Fibroblast of villous mesenchyme (primary cell): Measurements from ENCODE around the gene PRELID2. TPM values are rescaled to one million over a fixed set of nuclear protein-coding genes. Genes with fewer than 3 reads are reported as not detected.
"Not testable (repeated sequence)": the region's sequence is repeated elsewhere in the genome, so short reads cannot be mapped to it uniquely, and the experiment has no call there.

Experiments
- DNase-seq: peaks from one replicate; pipeline ENCODE4 v3.0.0-alpha.2; 2010; ENCODE audit warnings: low read depth
- H3K4me3 ChIP-seq: 2 replicates; pipeline ENCODE4 v1.5.1; 2011; ENCODE audit warnings: low read depth, mild to moderate bottlenecking, low read length
- CTCF ChIP-seq: IDR thresholded peaks from 2 replicates; pipeline ENCODE4 v1.5.1; 2012; ENCODE audit warnings: low read depth, mild to moderate bottlenecking, low read length; ENCODE audit not compliant: insufficient read depth
- total RNA-seq: library from RNA; depleted of rRNA; stranded (reverse); fragments of >200 nt; gene quantifications from 2 replicates; pipeline ENCODE4 v1.2.3, GENCODE V29; 2012

PRELID2 gene
- total RNA-seq, 1 donor: 35.0 TPM

- TF ChIP-seq CTCF: no peak
- DNase-seq: no peak
- H3K4me3 ChIP-seq: no peak overlapping the region
Observed at GRCh38 chr5:145841299-145841698, 6.2 kb upstream of the PRELID2 start.

GRCh38 chr5:145840458-145841132 lies 5.5 kb upstream of the PRELID2 start:
- no peak overlapping the region for H3K4me3 ChIP-seq
- no peak for DNase-seq
- TF ChIP-seq CTCF: no peak

GRCh38 chr5:145838276-145838675 lies 3.1 kb upstream of the PRELID2 start:
- H3K4me3 ChIP-seq: no peak overlapping the region
- DNase-seq: no peak
- TF ChIP-seq CTCF: no peak

- DNase-seq, H3K4me3 ChIP-seq: not testable (repeated sequence)
Observed at GRCh38 chr5:145836241-145836640, 1.1 kb upstream of the PRELID2 start.

GRCh38 chr5:145835848-145836239 lies 702 bp upstream of the PRELID2 start:
- no peak for TF ChIP-seq CTCF
- peak overlapping the region; percentile 74 for H3K4me3 ChIP-seq
- no peak for DNase-seq

GRCh38 chr5:145834554-145834916 lies 607 bp downstream of the PRELID2 start:
- no peak for TF ChIP-seq CTCF
- H3K4me3 ChIP-seq: peak overlapping the region; percentile 74
- DNase-seq: no peak

GRCh38 chr5:145833631-145834200 lies 1.4 kb downstream of the PRELID2 start:
- no peak for TF ChIP-seq CTCF
- no peak overlapping the region for H3K4me3 ChIP-seq

More at GRCh38 chr5:145833631-145834200, 1.4 kb downstream of the PRELID2 start:
- DNase-seq: no peak
